H9 (cell line): ENCODE results near the gene HDAC3. TPM values are rescaled to one million over a fixed set of nuclear protein-coding genes. Genes with fewer than 3 reads are reported as not detected.

Experiments used
- DNase-seq: peaks from one replicate; pipeline ENCODE4 v3.0.0-alpha.2; 2017
- H2AFZ ChIP-seq: one replicate; pipeline ENCODE4 v1.6.1; 2013; ENCODE audit warnings: mild to moderate bottlenecking, low read length, control low read depth, moderate library complexity
- H2AK5ac ChIP-seq: 2 replicates; pipeline ENCODE4 v1.6.1; 2013; ENCODE audit warnings: low read length, control low read depth, mixed read lengths; ENCODE audit not compliant: insufficient read length
- H2BK120ac ChIP-seq: one replicate; pipeline ENCODE4 v1.6.1; 2013; ENCODE audit warnings: low read depth, mild to moderate bottlenecking, low read length, control low read depth, inconsistent platforms; ENCODE audit not compliant: poor library complexity, severe bottlenecking
- H2BK12ac ChIP-seq: 2 replicates; pipeline ENCODE4 v1.6.1; 2013; ENCODE audit warnings: low read length, control low read depth, mixed read lengths, low read depth; ENCODE audit not compliant: insufficient read length
- H2BK15ac ChIP-seq: 2 replicates; pipeline ENCODE4 v1.6.1; 2013; ENCODE audit warnings: low read depth, low read length, control low read depth
- H2BK20ac ChIP-seq: one replicate; pipeline ENCODE4 v1.6.1; 2013; ENCODE audit warnings: low read depth, mild to moderate bottlenecking, low read length, control low read depth, inconsistent platforms; ENCODE audit not compliant: poor library complexity, severe bottlenecking
- H2BK5ac ChIP-seq: 2 replicates; pipeline ENCODE4 v1.6.1; 2013; ENCODE audit warnings: low read length, control low read depth, mixed read lengths; ENCODE audit not compliant: insufficient read length
- H3K14ac ChIP-seq: 2 replicates; pipeline ENCODE4 v1.6.1; 2013; ENCODE audit warnings: low read length, control low read depth; ENCODE audit not compliant: insufficient read depth
- H3K18ac ChIP-seq: 2 replicates; pipeline ENCODE4 v1.6.1; 2013; ENCODE audit warnings: low read depth, mild to moderate bottlenecking, mixed read lengths, low read length, control low read depth; ENCODE audit not compliant: insufficient read length
- H3K23ac ChIP-seq: 2 replicates; pipeline ENCODE4 v1.6.1; 2013; ENCODE audit warnings: low read length, control low read depth, mixed read lengths, low read depth; ENCODE audit not compliant: insufficient read length
- H3K23me2 ChIP-seq: 2 replicates; pipeline ENCODE4 v1.6.1; 2013; ENCODE audit warnings: low read depth, mild to moderate bottlenecking, mixed read lengths, low read length, control low read depth; ENCODE audit not compliant: insufficient read length, poor library complexity, severe bottlenecking
- H3K27ac ChIP-seq: 2 replicates; pipeline ENCODE4 v1.5.1; 2013; ENCODE audit warnings: low read length, control low read depth, mixed read lengths, low read depth; ENCODE audit not compliant: insufficient read length
- H3K27me3 ChIP-seq: 2 replicates; pipeline ENCODE4 v1.6.1; 2013; ENCODE audit warnings: low read length, control low read depth, inconsistent platforms; ENCODE audit not compliant: insufficient read depth
- H3K4ac ChIP-seq: 2 replicates; pipeline ENCODE4 v1.6.1; 2013; ENCODE audit warnings: low read depth, mild to moderate bottlenecking, control low read depth, inconsistent platforms, low read length, moderate library complexity
- H3K4me1 ChIP-seq: 2 replicates; pipeline ENCODE4 v1.6.1; 2013; ENCODE audit warnings: low read length, control low read depth, inconsistent platforms; ENCODE audit not compliant: insufficient read depth
- H3K4me2 ChIP-seq: 2 replicates; pipeline ENCODE4 v1.6.1; 2013; ENCODE audit warnings: low read length, control low read depth, mixed read lengths; ENCODE audit not compliant: insufficient read length, insufficient read depth
- H3K56ac ChIP-seq: 2 replicates; pipeline ENCODE4 v1.6.1; 2013; ENCODE audit warnings: low read depth, mild to moderate bottlenecking, mixed read lengths, low read length, control low read depth; ENCODE audit not compliant: insufficient read length
- H3K79me1 ChIP-seq: 2 replicates; pipeline ENCODE4 v1.6.1; 2013; ENCODE audit warnings: low read depth, mild to moderate bottlenecking, moderate library complexity, low read length, control low read depth, inconsistent platforms; ENCODE audit not compliant: insufficient read depth, poor library complexity, severe bottlenecking
- H3K79me2 ChIP-seq: 2 replicates; pipeline ENCODE4 v1.6.1; 2013; ENCODE audit warnings: low read length, control low read depth, inconsistent platforms; ENCODE audit not compliant: insufficient read depth
- H3K9ac ChIP-seq: 2 replicates; pipeline ENCODE4 v1.6.1; 2013; ENCODE audit warnings: low read length, control low read depth, mixed read lengths; ENCODE audit not compliant: insufficient read length; ENCODE audit errors: extremely low read depth
- H3K9me3 ChIP-seq: one replicate; pipeline ENCODE4 v1.6.1; 2013; ENCODE audit warnings: low read depth, low read length, inconsistent platforms; ENCODE audit not compliant: control insufficient read depth
- H3T11ph ChIP-seq: one replicate; pipeline ENCODE4 v1.6.1; 2013; ENCODE audit warnings: mild to moderate bottlenecking, low read length, control low read depth, inconsistent platforms
- H4K20me1 ChIP-seq: one replicate; pipeline ENCODE4 v1.6.1; 2013; ENCODE audit not compliant: control insufficient read depth, insufficient read length, insufficient read depth
- H4K5ac ChIP-seq: 2 replicates; pipeline ENCODE4 v1.6.1; 2013; ENCODE audit warnings: low read depth, mild to moderate bottlenecking, mixed read lengths, low read length, control low read depth; ENCODE audit not compliant: insufficient read length
- H4K8ac ChIP-seq: replicated peaks from 2 replicates; pipeline ENCODE4 v1.6.1; 2013; ENCODE audit warnings: low read length, control low read depth, mixed read lengths, low read depth; ENCODE audit not compliant: insufficient read length
- H4K91ac ChIP-seq: 2 replicates; pipeline ENCODE4 v1.6.1; 2013; ENCODE audit warnings: low read depth, mild to moderate bottlenecking, moderate library complexity, mixed read lengths, low read length, control low read depth; ENCODE audit not compliant: insufficient read length
- H3K27ac Mint-ChIP-seq, 3 experiments: 2 replicates in 2 of 3; 3 replicates in 1 of 3; pipeline ENCODE4 v1.8.0; 2020 to 2021; ENCODE audit warnings: mixed read lengths in 3 of 3, mild to moderate bottlenecking in 1 of 3, moderate library complexity in 1 of 3
- H3K27me3 Mint-ChIP-seq: 2 replicates; pipeline ENCODE4 v1.8.0; 2021; ENCODE audit warnings: low read depth, mild to moderate bottlenecking, moderate library complexity, mixed read lengths
- H3K36me3 Mint-ChIP-seq, 3 experiments: 2 replicates in 2 of 3; 3 replicates in 1 of 3; pipeline ENCODE4 v1.8.0; 2020 to 2021; ENCODE audit warnings: low read depth in 3 of 3, mixed read lengths in 3 of 3; ENCODE audit not compliant: insufficient read depth in 1 of 3
- H3K4me1 Mint-ChIP-seq, 2 experiments: 2 replicates each; pipeline ENCODE4 v1.8.0; 2020; ENCODE audit warnings: mixed read lengths in 2 of 2
- H3K4me3 Mint-ChIP-seq, 2 experiments: 2 replicates in 1 of 2; 3 replicates in 1 of 2; pipeline ENCODE4 v1.8.0; 2020 to 2021; ENCODE audit warnings: mild to moderate bottlenecking in 2 of 2, mixed read lengths in 2 of 2, moderate library complexity in 1 of 2
- H3K9me3 Mint-ChIP-seq, 2 experiments: 2 replicates in 1 of 2; 3 replicates in 1 of 2; pipeline ENCODE4 v1.8.0; 2020; ENCODE audit warnings: mild to moderate bottlenecking in 2 of 2, mixed read lengths in 2 of 2, moderate library complexity in 1 of 2
- CTCF ChIP-seq: fragments of 200-600 bp; sonication (generic); conservative IDR thresholded peaks from 3 replicates; pipeline ENCODE4 v1.8.0; 2021; ENCODE audit warnings: antibody characterized with exemption, mild to moderate bottlenecking
- WGBS: extraction: QIAGEN DNeasy Blood & Tissue Kit; methylation state at CpG from one replicate; pipeline ENCODE4 v1.1.7; 2013; ENCODE audit warnings: missing lambda C conversion rate, low lambda C conversion rate, mixed read lengths; ENCODE audit not compliant: insufficient read length; ENCODE audit errors: extremely low coverage; 5-methylcytosine and 5-hydroxymethylcytosine counted together
- total RNA-seq: library from RNA; stranded (reverse); gene quantifications from 2 replicates; pipeline ENCODE4 v1.2.1, GENCODE V29; 2021

HDAC3 gene
- total RNA-seq, 1 experiment from 2014 or later, result 98.3 TPM

- H2BK5ac ChIP-seq, result no peak overlapping the region
- H3K23me2 ChIP-seq, result peaks cover 14% of the 10 kb centered on the region
- no peak overlapping the region for H2AFZ ChIP-seq
- no peak overlapping the region for H2BK15ac ChIP-seq
- H3K4me2 ChIP-seq, result no peak overlapping the region
- H4K91ac ChIP-seq, result no peak overlapping the region
- no peaks in the 10 kb centered on the region; a peak in 1 of 5 replicates for H3K9me3 Mint-ChIP-seq
- peaks cover 10% of the 10 kb centered on the region; the same call in 1 of the 2 replicates for H3K79me2 ChIP-seq
- H2AK5ac ChIP-seq, result no peak overlapping the region
- no peaks in the 10 kb centered on the region for H3K27me3 ChIP-seq
- peaks cover 19 to 26% (median 19%) of the 10 kb centered on the region in 3 experiments; a peak in 6 of 7 replicates for H3K36me3 Mint-ChIP-seq
- H3K18ac ChIP-seq, result no peak overlapping the region
- peaks cover 7% of the 10 kb centered on the region for H3K79me1 ChIP-seq
- no peak overlapping the region for H3K4ac ChIP-seq
- H4K8ac ChIP-seq, result no peak overlapping the region
- DNase-seq, result no peak
- H4K5ac ChIP-seq, result no peak overlapping the region
- no peak overlapping the region for H2BK120ac ChIP-seq
- H3K27me3 Mint-ChIP-seq, result peaks cover 2% of the 10 kb centered on the region
- no peak overlapping the region for H3K56ac ChIP-seq
- no peak overlapping the region; a peak in 1 of 7 replicates for H3K27ac Mint-ChIP-seq
- H3K23ac ChIP-seq, result no peak overlapping the region
- no peak overlapping the region for H2BK20ac ChIP-seq
- TF ChIP-seq CTCF, result no peak
- no peak overlapping the region for H3K14ac ChIP-seq
- H3K27ac ChIP-seq, result no peak overlapping the region
- H3T11ph ChIP-seq, result no peak overlapping the region
- peaks cover 22 to 28% of the 10 kb centered on the region in 2 experiments for H3K4me1 Mint-ChIP-seq
- no peak overlapping the region for H2BK12ac ChIP-seq
- no peak overlapping the region for H3K4me3 Mint-ChIP-seq
- H3K9ac ChIP-seq, result no peak overlapping the region
- peaks cover 4% of the 10 kb centered on the region; the same call in 1 of the 2 replicates for H3K4me1 ChIP-seq
- H3K9me3 ChIP-seq, result no peaks in the 10 kb centered on the region
- no CpG with 5 or more reads among the region's 12 CpGs for WGBS
- no peaks in the 10 kb centered on the region for H4K20me1 ChIP-seq
Observed at GRCh38 chr5:141639357-141640050, 2.9 kb upstream of the HDAC3 start.
